GM23338 (cell line): ENCODE measurements around the gene TANGO6. TPM values are rescaled to one million over a fixed set of nuclear protein-coding genes. Genes with fewer than 3 reads are reported as not detected.

Experiments used
- ATAC-seq: fragments of 200-7000 bp; cut with Tn5 transposase; 3 replicates; pipeline ENCODE4 v1.9.1; 2020
- DNase-seq: peaks from one replicate; pipeline ENCODE4 v3.0.0-alpha.2; 2015; ENCODE audit warnings: low spot score
- H2AFZ ChIP-seq: fragments of 200-600 bp; sonication (generic); 2 replicates; pipeline ENCODE4 v1.8.0; 2016; ENCODE audit warnings: antibody characterized with exemption, mild to moderate bottlenecking, moderate library complexity
- H3F3A ChIP-seq: fragments of 200-600 bp; sonication (generic); replicated peaks from 2 replicates; pipeline ENCODE4 v1.8.0; 2017; ENCODE audit warnings: antibody characterized with exemption, mixed run types, low read depth
- H3K27ac ChIP-seq: fragments of 200-600 bp; sonication (generic); 2 replicates; pipeline ENCODE4 v1.6.1; 2016; ENCODE audit warnings: low read depth
- H3K27me3 ChIP-seq: fragments of 200-600 bp; sonication (generic); 2 replicates; pipeline ENCODE4 v1.8.0; 2016; ENCODE audit warnings: mild to moderate bottlenecking, mixed run types, moderate library complexity; ENCODE audit not compliant: insufficient read depth
- H3K36me3 ChIP-seq: fragments of 200-600 bp; sonication (generic); 2 replicates; pipeline ENCODE4 v1.8.0; 2016; ENCODE audit warnings: mild to moderate bottlenecking; ENCODE audit not compliant: insufficient read depth
- H3K4me1 ChIP-seq: fragments of 200-600 bp; sonication (generic); 2 replicates; pipeline ENCODE4 v1.8.0; 2016; ENCODE audit warnings: mild to moderate bottlenecking, moderate library complexity; ENCODE audit not compliant: insufficient read depth
- H3K4me2 ChIP-seq: fragments of 200-600 bp; sonication (generic); 2 replicates; pipeline ENCODE4 v1.7.1; 2017; ENCODE audit warnings: mixed run types
- H3K4me3 ChIP-seq: fragments of 200-600 bp; sonication (generic); 2 replicates; pipeline ENCODE4 v1.6.1; 2016; ENCODE audit warnings: mixed run types
- H3K79me2 ChIP-seq: fragments of 200-600 bp; sonication (generic); replicated peaks from 2 replicates; pipeline ENCODE4 v1.8.0; 2017; ENCODE audit warnings: mild to moderate bottlenecking; ENCODE audit not compliant: insufficient read depth
- H3K9me2 ChIP-seq: fragments of 200-600 bp; sonication (generic); 2 replicates; pipeline ENCODE4 v1.8.0; 2017; ENCODE audit not compliant: insufficient read depth
- H4K20me1 ChIP-seq: fragments of 200-600 bp; sonication (generic); replicated peaks from 2 replicates; pipeline ENCODE4 v1.8.0; 2017; ENCODE audit warnings: mild to moderate bottlenecking; ENCODE audit not compliant: insufficient read depth
- H3K27ac Mint-ChIP-seq: 2 replicates; pipeline ENCODE4 v1.8.0; 2020; ENCODE audit warnings: inconsistent platforms, mild to moderate bottlenecking, moderate library complexity, mixed read lengths
- H3K27me3 Mint-ChIP-seq: 3 replicates; pipeline ENCODE4 v1.8.0; 2022; ENCODE audit warnings: low read depth, mild to moderate bottlenecking, moderate library complexity, mixed read lengths, inconsistent platforms; ENCODE audit not compliant: insufficient read depth, poor library complexity
- H3K36me3 Mint-ChIP-seq: 3 replicates; pipeline ENCODE4 v1.8.0; 2021; ENCODE audit warnings: low read depth, mild to moderate bottlenecking, inconsistent platforms, moderate library complexity, mixed read lengths
- H3K4me1 Mint-ChIP-seq: 3 replicates; pipeline ENCODE4 v1.8.0; 2020; ENCODE audit warnings: mild to moderate bottlenecking, inconsistent platforms, mixed read lengths
- H3K4me3 Mint-ChIP-seq: 3 replicates; pipeline ENCODE4 v1.8.0; 2021; ENCODE audit warnings: moderate library complexity, mild to moderate bottlenecking, inconsistent platforms, mixed read lengths
- H3K9me3 Mint-ChIP-seq: 3 replicates; pipeline ENCODE4 v1.8.0; 2020; ENCODE audit warnings: moderate library complexity, mild to moderate bottlenecking, inconsistent platforms, mixed read lengths
- CREB1 ChIP-seq: fragments of 250-450 bp; sonication (Bioruptor Pico); IDR thresholded peaks from 2 replicates; pipeline ENCODE4 v1.5.0; 2020; ENCODE audit warnings: low read depth, mild to moderate bottlenecking, moderate library complexity
- ETS1 ChIP-seq: IDR thresholded peaks from 2 replicates; pipeline ENCODE4 v1.6.1; 2016; ENCODE audit warnings: antibody characterized with exemption
- EZH2phosphoT487 ChIP-seq: fragments of 200-600 bp; sonication (generic); IDR thresholded peaks from one replicate; pipeline ENCODE4 v1.8.1; 2018; ENCODE audit warnings: antibody characterized with exemption; ENCODE audit not compliant: unreplicated experiment
- JUNB ChIP-seq: IDR thresholded peaks from one replicate; pipeline ENCODE4 v1.6.1; 2016; ENCODE audit warnings: antibody characterized with exemption; ENCODE audit not compliant: unreplicated experiment
- NANOG ChIP-seq: IDR thresholded peaks from 2 replicates; pipeline ENCODE4 v1.6.1; 2016; ENCODE audit warnings: antibody characterized with exemption, borderline replicate concordance
- STAT1 ChIP-seq: IDR thresholded peaks from one replicate; pipeline ENCODE4 v1.6.1; 2016; ENCODE audit warnings: antibody characterized with exemption; ENCODE audit not compliant: unreplicated experiment
- ZNF114 ChIP-seq: fragments of 250-450 bp; sonication (Bioruptor Pico); IDR thresholded peaks from 2 replicates; pipeline ENCODE4 v1.5.0; 2020; ENCODE audit warnings: mild to moderate bottlenecking, moderate library complexity
- ZNF462 ChIP-seq: fragments of 250-450 bp; sonication (Bioruptor Pico); IDR thresholded peaks from 2 replicates; pipeline ENCODE4 v1.5.0; 2020; ENCODE audit warnings: mild to moderate bottlenecking, moderate library complexity
- polyA plus RNA-seq: library from polyadenylated mRNA; unstranded; fragments of >200 nt; fragmentation: Nextera tagmentation; extraction: Ambion mirVana; gene quantifications from 2 replicates; pipeline ENCODE4 v1.2.1, GENCODE V29; 2016
- total RNA-seq: library from RNA; depleted of rRNA; stranded (reverse); fragments of >200 nt; shearing (Covaris generic); gene quantifications from 2 replicates; pipeline ENCODE4 v1.2.3, GENCODE V29; 2014
- TF ChIP-seq, protein P1 (sequence below): IDR thresholded peaks from one replicate; pipeline ENCODE4 v1.6.1; 2018; ENCODE audit warnings: antibody characterized with exemption; ENCODE audit not compliant: unreplicated experiment
- TF ChIP-seq, protein P2 (sequence below), 2 experiments: fragments of 200-600 bp in 1 of 2; sonication (generic) in 1 of 2; conservative IDR thresholded peaks; 2 replicates each; pipeline versions ENCODE4 v1.5.1 to v1.6.1; 2016 to 2017; ENCODE audit warnings: antibody characterized with exemption in 2 of 2, low read depth in 2 of 2, mild to moderate bottlenecking in 2 of 2, moderate library complexity in 1 of 2

Gene TANGO6
- total and polyA plus RNA-seq, 2 experiments from 2014 or later = 7.2 to 23.2 TPM

DNA sequence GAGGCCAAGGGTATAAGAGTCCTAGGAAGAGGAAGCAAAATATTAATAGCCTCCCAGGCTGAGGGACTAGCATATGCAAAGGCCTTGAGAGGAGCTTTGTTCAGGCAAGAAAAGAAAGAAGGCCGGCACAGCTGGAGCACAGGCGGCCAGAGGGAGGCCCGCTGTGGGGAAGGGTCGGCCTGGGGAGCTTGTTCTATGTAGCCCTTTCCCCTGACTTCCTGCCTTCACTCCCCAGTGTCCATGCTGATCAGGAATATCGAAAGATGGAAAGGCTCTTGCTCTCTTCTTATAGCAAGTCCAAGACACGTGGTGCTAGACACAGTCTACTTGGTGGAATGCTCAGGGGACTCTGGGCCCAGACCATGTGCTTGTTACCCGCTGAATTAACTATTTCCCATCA is 234.7 kb downstream of the TANGO6 start (continued):
- TF ChIP-seq ETS1 = peak; percentile 72
- TF ChIP-seq NANOG = peak; percentile 71; the same call in 1 of the 2 replicates
- TF ChIP-seq EZH2phosphoT487 = no peak
- TF ChIP-seq ZNF114 = 0 out of 2 replicates have a peak, but pooled peaks have one; percentile 56
- TF ChIP-seq JUNB = no peak
- no peak for TF ChIP-seq STAT1
- TF ChIP-seq, protein P1, sequence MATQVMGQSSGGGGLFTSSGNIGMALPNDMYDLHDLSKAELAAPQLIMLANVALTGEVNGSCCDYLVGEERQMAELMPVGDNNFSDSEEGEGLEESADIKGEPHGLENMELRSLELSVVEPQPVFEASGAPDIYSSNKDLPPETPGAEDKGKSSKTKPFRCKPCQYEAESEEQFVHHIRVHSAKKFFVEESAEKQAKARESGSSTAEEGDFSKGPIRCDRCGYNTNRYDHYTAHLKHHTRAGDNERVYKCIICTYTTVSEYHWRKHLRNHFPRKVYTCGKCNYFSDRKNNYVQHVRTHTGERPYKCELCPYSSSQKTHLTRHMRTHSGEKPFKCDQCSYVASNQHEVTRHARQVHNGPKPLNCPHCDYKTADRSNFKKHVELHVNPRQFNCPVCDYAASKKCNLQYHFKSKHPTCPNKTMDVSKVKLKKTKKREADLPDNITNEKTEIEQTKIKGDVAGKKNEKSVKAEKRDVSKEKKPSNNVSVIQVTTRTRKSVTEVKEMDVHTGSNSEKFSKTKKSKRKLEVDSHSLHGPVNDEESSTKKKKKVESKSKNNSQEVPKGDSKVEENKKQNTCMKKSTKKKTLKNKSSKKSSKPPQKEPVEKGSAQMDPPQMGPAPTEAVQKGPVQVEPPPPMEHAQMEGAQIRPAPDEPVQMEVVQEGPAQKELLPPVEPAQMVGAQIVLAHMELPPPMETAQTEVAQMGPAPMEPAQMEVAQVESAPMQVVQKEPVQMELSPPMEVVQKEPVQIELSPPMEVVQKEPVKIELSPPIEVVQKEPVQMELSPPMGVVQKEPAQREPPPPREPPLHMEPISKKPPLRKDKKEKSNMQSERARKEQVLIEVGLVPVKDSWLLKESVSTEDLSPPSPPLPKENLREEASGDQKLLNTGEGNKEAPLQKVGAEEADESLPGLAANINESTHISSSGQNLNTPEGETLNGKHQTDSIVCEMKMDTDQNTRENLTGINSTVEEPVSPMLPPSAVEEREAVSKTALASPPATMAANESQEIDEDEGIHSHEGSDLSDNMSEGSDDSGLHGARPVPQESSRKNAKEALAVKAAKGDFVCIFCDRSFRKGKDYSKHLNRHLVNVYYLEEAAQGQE = no peak
- TF ChIP-seq, protein P2, sequence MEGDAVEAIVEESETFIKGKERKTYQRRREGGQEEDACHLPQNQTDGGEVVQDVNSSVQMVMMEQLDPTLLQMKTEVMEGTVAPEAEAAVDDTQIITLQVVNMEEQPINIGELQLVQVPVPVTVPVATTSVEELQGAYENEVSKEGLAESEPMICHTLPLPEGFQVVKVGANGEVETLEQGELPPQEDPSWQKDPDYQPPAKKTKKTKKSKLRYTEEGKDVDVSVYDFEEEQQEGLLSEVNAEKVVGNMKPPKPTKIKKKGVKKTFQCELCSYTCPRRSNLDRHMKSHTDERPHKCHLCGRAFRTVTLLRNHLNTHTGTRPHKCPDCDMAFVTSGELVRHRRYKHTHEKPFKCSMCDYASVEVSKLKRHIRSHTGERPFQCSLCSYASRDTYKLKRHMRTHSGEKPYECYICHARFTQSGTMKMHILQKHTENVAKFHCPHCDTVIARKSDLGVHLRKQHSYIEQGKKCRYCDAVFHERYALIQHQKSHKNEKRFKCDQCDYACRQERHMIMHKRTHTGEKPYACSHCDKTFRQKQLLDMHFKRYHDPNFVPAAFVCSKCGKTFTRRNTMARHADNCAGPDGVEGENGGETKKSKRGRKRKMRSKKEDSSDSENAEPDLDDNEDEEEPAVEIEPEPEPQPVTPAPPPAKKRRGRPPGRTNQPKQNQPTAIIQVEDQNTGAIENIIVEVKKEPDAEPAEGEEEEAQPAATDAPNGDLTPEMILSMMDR (conservative IDR thresholded peaks at IDR 0.05; ENCODE audit: low read depth in 2 of 2) = no peak
- TF ChIP-seq CREB1 (CRISPR knock-in tag) = 0 out of 2 replicates have a peak, but pooled peaks have one; percentile 24

- Histone ChIP-seq H3K79me2 (no peaks in the 10 kb centered on the region), H3K4me2 (no peak overlapping the region), H3K4me1 (peaks cover 56% of the 10 kb centered on the region), H3K9me2 (peaks cover 7% of the 10 kb centered on the region; the same call in 1 of the 2 replicates), H2AFZ (no peak overlapping the region), H3K4me3 (no peak overlapping the region), H4K20me1 (no peaks in the 10 kb centered on the region), H3K27me3 (no peaks in the 10 kb centered on the region), H3F3A (peaks cover 7% of the 10 kb centered on the region; the same call in 1 of the 2 replicates), H3K27ac (no peak overlapping the region), H3K36me3 (no peaks in the 10 kb centered on the region)
- no peaks in the 10 kb centered on the region for H3K9me3 Mint-ChIP-seq
- H3K27ac Mint-ChIP-seq = no peak overlapping the region
- no peak overlapping the region for H3K4me3 Mint-ChIP-seq
- ATAC-seq (no peak), DNase-seq (no peak)
- 0 out of 3 replicates have a peak, but pooled peaks cover 11% of the 10 kb centered on the region for H3K36me3 Mint-ChIP-seq
- peaks cover 7% of the 10 kb centered on the region for H3K27me3 Mint-ChIP-seq
- TF ChIP-seq ZNF462 (CRISPR knock-in tag) = no peak
- H3K4me1 Mint-ChIP-seq = peaks cover 36% of the 10 kb centered on the region
Measured at GRCh38 chr16:69079697-69080096, 236.4 kb downstream of the TANGO6 start.
